ENCODE measurements around the gene SDHC.
"Not testable (repeated sequence)": the region's sequence is repeated elsewhere in the genome, so short reads cannot be mapped to it uniquely, and the experiment has no call there.

SDHC gene

GRCh38 chr1:161402446-161402845 lies 88.3 kb downstream of the SDHC start:
- Histone ChIP-seq H3K9ac (ENCODE audit: low read depth, low read length, poor library complexity, severe bottlenecking) (no peak overlapping the region), H4K20me1 (ENCODE audit: insufficient read depth, low read length, poor library complexity, severe bottlenecking) (no peaks in the 10 kb centered on the region), H3K9me3 (ENCODE audit: insufficient read depth, low read depth, low read length) (no peaks in the 10 kb centered on the region), H3K4me2 (ENCODE audit: low read depth, low read length, poor library complexity, severe bottlenecking) (no peak overlapping the region), H3K9me2 (replicated peaks; ENCODE audit: low read depth, low read length) (no peaks in the 10 kb centered on the region), H3F3A (ENCODE audit: low read depth) (peaks cover 7% of the 10 kb centered on the region), H3K27me3 (ENCODE audit: insufficient read depth, low read length, poor library complexity, severe bottlenecking) (no peaks in the 10 kb centered on the region), H3K4me3 (ENCODE audit: low read length, poor library complexity, severe bottlenecking) (no peak overlapping the region), H3K36me3 (ENCODE audit: insufficient read depth, low read length) (no peaks in the 10 kb centered on the region), H3K79me2 (ENCODE audit: insufficient read depth, low read length) (no peaks in the 10 kb centered on the region), H2AFZ (ENCODE audit: low read length) (no peak overlapping the region), H3K4me1 (ENCODE audit: insufficient read depth, low read length, poor library complexity, severe bottlenecking) (peaks cover 11% of the 10 kb centered on the region)
- no peak for TF ChIP-seq EZH2phosphoT487 (IDR thresholded peaks at IDR 0.05; ENCODE audit: borderline replicate concordance)
- TF ChIP-seq CTCF (conservative IDR thresholded peaks at IDR 0.05; ENCODE audit: low read length): no peak

- H3F3A ChIP-seq (ENCODE audit: low read depth): peaks cover 2% of the 10 kb centered on the region; the same call in 1 of the 2 replicates
- H3K79me2 ChIP-seq (ENCODE audit: insufficient read depth, low read length): no peaks in the 10 kb centered on the region
- no peaks in the 10 kb centered on the region for H4K20me1 ChIP-seq (ENCODE audit: insufficient read depth, low read length, poor library complexity, severe bottlenecking)
- H3K9ac ChIP-seq (ENCODE audit: low read depth, low read length, poor library complexity, severe bottlenecking): no peak overlapping the region
- H3K4me3 ChIP-seq (ENCODE audit: low read length, poor library complexity, severe bottlenecking): no peak overlapping the region
- H3K9me2 ChIP-seq (replicated peaks; ENCODE audit: low read depth, low read length): no peaks in the 10 kb centered on the region
- no peaks in the 10 kb centered on the region for H3K9me3 ChIP-seq (ENCODE audit: insufficient read depth, low read depth, low read length)
- H3K36me3 ChIP-seq (ENCODE audit: insufficient read depth, low read length): no peaks in the 10 kb centered on the region
- TF ChIP-seq EZH2phosphoT487 (IDR thresholded peaks at IDR 0.05; ENCODE audit: borderline replicate concordance): no peak
- no peak for TF ChIP-seq CTCF (conservative IDR thresholded peaks at IDR 0.05; ENCODE audit: low read length)
- no peaks in the 10 kb centered on the region for H3K27me3 ChIP-seq (ENCODE audit: insufficient read depth, low read length, poor library complexity, severe bottlenecking)
- H2AFZ ChIP-seq (ENCODE audit: low read length): no peak overlapping the region
- no peak overlapping the region for H3K4me2 ChIP-seq (ENCODE audit: low read depth, low read length, poor library complexity, severe bottlenecking)
- H3K4me1 ChIP-seq (ENCODE audit: insufficient read depth, low read length, poor library complexity, severe bottlenecking): peaks cover 7% of the 10 kb centered on the region
Measured at GRCh38 chr1:161404051-161404597, 89.9 kb downstream of the SDHC start.

GRCh38 chr1:161406551-161406950 lies 92.4 kb downstream of the SDHC start:
- H3K4me2 ChIP-seq (ENCODE audit: low read depth, low read length, poor library complexity, severe bottlenecking); H3F3A ChIP-seq (ENCODE audit: low read depth); H3K9ac ChIP-seq (ENCODE audit: low read depth, low read length, poor library complexity, severe bottlenecking); H3K27me3 ChIP-seq (ENCODE audit: insufficient read depth, low read length, poor library complexity, severe bottlenecking); H3K9me3 ChIP-seq (ENCODE audit: insufficient read depth, low read depth, low read length); H3K79me2 ChIP-seq (ENCODE audit: insufficient read depth, low read length); H3K4me1 ChIP-seq (ENCODE audit: insufficient read depth, low read length, poor library complexity, severe bottlenecking); H3K4me3 ChIP-seq (ENCODE audit: low read length, poor library complexity, severe bottlenecking); H3K9me2 ChIP-seq (replicated peaks; ENCODE audit: low read depth, low read length); H4K20me1 ChIP-seq (ENCODE audit: insufficient read depth, low read length, poor library complexity, severe bottlenecking); H3K36me3 ChIP-seq (ENCODE audit: insufficient read depth, low read length); H2AFZ ChIP-seq (ENCODE audit: low read length): not testable (repeated sequence)

GRCh38 chr1:161407451-161407985 lies 93.3 kb downstream of the SDHC start:
- Histone ChIP-seq H3K9me2 (replicated peaks; ENCODE audit: low read depth, low read length) (no peaks in the 10 kb centered on the region), H2AFZ (ENCODE audit: low read length) (no peak overlapping the region), H3K27me3 (ENCODE audit: insufficient read depth, low read length, poor library complexity, severe bottlenecking) (no peaks in the 10 kb centered on the region), H3K36me3 (ENCODE audit: insufficient read depth, low read length) (no peaks in the 10 kb centered on the region), H3K79me2 (ENCODE audit: insufficient read depth, low read length) (no peaks in the 10 kb centered on the region), H3K4me2 (ENCODE audit: low read depth, low read length, poor library complexity, severe bottlenecking) (no peak overlapping the region), H4K20me1 (ENCODE audit: insufficient read depth, low read length, poor library complexity, severe bottlenecking) (no peaks in the 10 kb centered on the region), H3K9me3 (ENCODE audit: insufficient read depth, low read depth, low read length) (no peaks in the 10 kb centered on the region), H3K4me3 (ENCODE audit: low read length, poor library complexity, severe bottlenecking) (no peak overlapping the region), H3F3A (ENCODE audit: low read depth) (no peaks in the 10 kb centered on the region), H3K4me1 (ENCODE audit: insufficient read depth, low read length, poor library complexity, severe bottlenecking) (no peaks in the 10 kb centered on the region), H3K9ac (ENCODE audit: low read depth, low read length, poor library complexity, severe bottlenecking) (no peak overlapping the region)
- TF ChIP-seq CTCF (conservative IDR thresholded peaks at IDR 0.05; ENCODE audit: low read length) (no peak), EZH2phosphoT487 (IDR thresholded peaks at IDR 0.05; ENCODE audit: borderline replicate concordance) (no peak)
